ENCODE measurements around the gene PLEKHA7. TPM values are rescaled to one million over a fixed set of nuclear protein-coding genes. Genes with fewer than 3 reads are reported as not detected.
A peak's percentile ranks its signal among the peaks of the same experiment; 100 is the strongest.

Gene PLEKHA7
- total and polyA plus RNA-seq, 2 donors from 2014 or later, result 24.4 to 65.7 TPM

GRCh38 chr11:16928044-16928443 is 86.2 kb downstream of the PLEKHA7 start:
- intact Hi-C loops (cut with DNase I), result no loop called here
- no peaks in the 10 kb centered on the region for H3K27me3 ChIP-seq (ENCODE audit: control insufficient read depth, insufficient read depth, low read length)
- no peak overlapping the region for H3K27ac ChIP-seq (ENCODE audit: low read depth in 2 of 2, low read length in 2 of 2)
- H3K9me3 ChIP-seq (ENCODE audit: control insufficient read depth in 2 of 3, insufficient read depth in 1 of 3, low read length in 3 of 3), result no peaks in the 10 kb centered on the region
- DNase-seq (no peak), FAIRE-seq (no peak)
- no peaks in the 10 kb centered on the region for H3K36me3 ChIP-seq (ENCODE audit: control insufficient read depth in 2 of 3, insufficient read depth in 3 of 3, low read length in 3 of 3)
- H3K4me3 ChIP-seq (ENCODE audit: low read length in 3 of 3), result no peak overlapping the region
- TF ChIP-seq CTCF (IDR thresholded peaks at IDR 0.05; ENCODE audit: borderline replicate concordance, extremely low read depth, insufficient read depth), result no peak
- H3K4me1 ChIP-seq (ENCODE audit: control insufficient read depth in 2 of 3, insufficient read depth in 2 of 3, low read depth in 1 of 3, low read length in 3 of 3), result peaks cover 0 to 26% (median 13%) of the 10 kb centered on the region in 3 donors
- H3K9ac ChIP-seq (ENCODE audit: low read length in 3 of 3), result no peak overlapping the region

GRCh38 chr11:16926883-16927626 is 87.2 kb downstream of the PLEKHA7 start:
- Histone ChIP-seq H3K36me3 (ENCODE audit: control insufficient read depth in 2 of 3, insufficient read depth in 3 of 3, low read length in 3 of 3) (no peaks in the 10 kb centered on the region), H3K4me3 (ENCODE audit: low read length in 3 of 3) (no peak overlapping the region), H3K9me3 (ENCODE audit: control insufficient read depth in 2 of 3, insufficient read depth in 1 of 3, low read length in 3 of 3) (no peaks in the 10 kb centered on the region), H3K27ac (ENCODE audit: low read depth in 2 of 2, low read length in 2 of 2) (no peak overlapping the region), H3K4me1 (ENCODE audit: control insufficient read depth in 2 of 3, insufficient read depth in 2 of 3, low read depth in 1 of 3, low read length in 3 of 3) (peaks cover 0 to 30% (median 23%) of the 10 kb centered on the region in 3 donors), H3K27me3 (ENCODE audit: control insufficient read depth, insufficient read depth, low read length) (no peaks in the 10 kb centered on the region), H3K9ac (ENCODE audit: low read length in 3 of 3) (no peak overlapping the region)
- intact Hi-C loops (cut with DNase I), result no loop called here
- DNase-seq (no peak), FAIRE-seq (no peak)
- no peak for TF ChIP-seq CTCF (IDR thresholded peaks at IDR 0.05; ENCODE audit: borderline replicate concordance, extremely low read depth, insufficient read depth)

DNA sequence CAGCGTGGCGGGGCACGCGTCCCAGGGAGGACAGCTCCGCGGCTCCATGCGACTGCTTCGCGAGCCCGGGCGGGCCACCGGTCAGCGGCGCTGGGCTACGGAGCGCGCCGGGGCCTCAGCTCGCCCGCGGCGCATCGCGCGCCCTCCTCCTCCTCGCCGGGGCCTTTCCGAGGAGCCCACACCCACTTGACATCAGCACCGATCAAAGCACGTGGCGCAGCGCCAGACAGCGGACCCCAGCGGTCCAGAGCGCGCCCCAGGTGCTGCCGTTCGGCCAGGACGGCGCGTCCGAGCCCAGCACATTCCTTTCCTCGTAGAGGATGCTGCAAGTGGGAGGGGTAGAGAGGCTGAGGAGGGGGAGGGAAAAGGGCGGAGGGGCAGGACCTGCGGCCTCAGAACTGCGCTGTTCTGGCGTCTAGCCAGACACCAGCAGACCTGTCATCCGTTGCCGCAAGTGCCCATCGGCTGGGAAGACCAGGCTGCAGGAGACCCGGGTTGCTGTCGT is 88.6 kb downstream of the PLEKHA7 start:
- H3K27me3 ChIP-seq (ENCODE audit: control insufficient read depth, insufficient read depth, low read length), result no peaks in the 10 kb centered on the region
- peak overlapping the region in 2 of 3 donors; percentile 23 to 55 for H3K4me3 ChIP-seq (ENCODE audit: low read length in 3 of 3)
- no peaks in the 10 kb centered on the region for H3K36me3 ChIP-seq (ENCODE audit: control insufficient read depth in 2 of 3, insufficient read depth in 3 of 3, low read length in 3 of 3)
- intact Hi-C loops (cut with DNase I), result no loop called here
- peak overlapping the region; percentile 14 to 74 for H3K27ac ChIP-seq (ENCODE audit: low read depth in 2 of 2, low read length in 2 of 2)
- peak overlapping the region in 1 of 3 donors; percentile 23 for H3K9ac ChIP-seq (ENCODE audit: low read length in 3 of 3)
- TF ChIP-seq CTCF (IDR thresholded peaks at IDR 0.05; ENCODE audit: borderline replicate concordance, extremely low read depth, insufficient read depth), result no peak
- no peaks in the 10 kb centered on the region for H3K9me3 ChIP-seq (ENCODE audit: control insufficient read depth in 2 of 3, insufficient read depth in 1 of 3, low read length in 3 of 3)
- FAIRE-seq (no peak), DNase-seq (peak; percentile 73 to 87 (median 84))
- H3K4me1 ChIP-seq (ENCODE audit: control insufficient read depth in 2 of 3, insufficient read depth in 2 of 3, low read depth in 1 of 3, low read length in 3 of 3), result peaks cover 0 to 35% (median 31%) of the 10 kb centered on the region in 3 donors
